ENCODE results near the gene RAPGEF2. TPM values are rescaled to one million over a fixed set of nuclear protein-coding genes. Genes with fewer than 3 reads are reported as not detected.

Gene RAPGEF2
- total and polyA plus RNA-seq, 10 of the 15 experiments (the other 5 are each of a cell fraction or from before 2014, with no cell fraction given) = 0.31 to 24.0 (median 2.9) TPM

- ChIA-PET SMC1A (ENCODE audit: uncharacterized antibody, unreplicated experiment) (interaction anchor here (1.1 kb wide), 2 partner anchors 17 to 23 kb away, joined by 3 read pairs; no protein-coding TSS in a partner anchor), CTCF (no interaction called here), POLR2A (no interaction called here), RAD21 (ENCODE audit: unreplicated experiment) (no interaction called here)
- FAIRE-seq (no peak), DNase-seq (ENCODE audit: low read depth, low spot score) (no peak), ATAC-seq (no peak)
- no peak overlapping the region for H3K9ac ChIP-seq (ENCODE audit: control insufficient read depth, insufficient read depth, low read length)
- no peak overlapping the region for H2AFZ ChIP-seq (ENCODE audit: control insufficient read depth, low read depth, low read length)
- intact Hi-C loops (cut with micrococcal nuclease; ENCODE audit: unreplicated experiment) = no loop called here
- H3K4me3 ChIP-seq = no peak overlapping the region
- no peaks in the 10 kb centered on the region for H3K79me2 ChIP-seq (ENCODE audit: control insufficient read depth, insufficient read depth, low read length)
- no peaks in the 10 kb centered on the region for H4K20me1 ChIP-seq (ENCODE audit: control insufficient read depth, insufficient read depth)
- H3K4me2 ChIP-seq (ENCODE audit: control insufficient read depth, insufficient read depth) = no peak overlapping the region
- no peak overlapping the region for H3K27ac ChIP-seq (ENCODE audit: control insufficient read depth, insufficient read depth)
- H3K36me3 ChIP-seq (ENCODE audit: control insufficient read depth in 2 of 2, insufficient read depth in 2 of 2, low read length in 1 of 2) = no peaks in the 10 kb centered on the region
- no peaks in the 10 kb centered on the region for H3K27me3 ChIP-seq (replicated peaks in 1 of 2; ENCODE audit: control insufficient read depth in 2 of 2, insufficient read depth in 2 of 2, low read length in 1 of 2)
- no peaks in the 10 kb centered on the region for H3K9me3 ChIP-seq (replicated peaks; ENCODE audit: control insufficient read depth, insufficient read depth, low read length)
- H3K4me1 ChIP-seq (ENCODE audit: control insufficient read depth, insufficient read depth, low read length) = no peaks in the 10 kb centered on the region
- TF ChIP-seq, protein P1, sequence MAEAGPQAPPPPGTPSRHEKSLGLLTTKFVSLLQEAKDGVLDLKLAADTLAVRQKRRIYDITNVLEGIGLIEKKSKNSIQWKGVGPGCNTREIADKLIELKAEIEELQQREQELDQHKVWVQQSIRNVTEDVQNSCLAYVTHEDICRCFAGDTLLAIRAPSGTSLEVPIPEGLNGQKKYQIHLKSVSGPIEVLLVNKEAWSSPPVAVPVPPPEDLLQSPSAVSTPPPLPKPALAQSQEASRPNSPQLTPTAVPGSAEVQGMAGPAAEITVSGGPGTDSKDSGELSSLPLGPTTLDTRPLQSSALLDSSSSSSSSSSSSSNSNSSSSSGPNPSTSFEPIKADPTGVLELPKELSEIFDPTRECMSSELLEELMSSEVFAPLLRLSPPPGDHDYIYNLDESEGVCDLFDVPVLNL (IDR thresholded peaks at IDR 0.05; ENCODE audit: low read depth, low read length) = no peak
- no peak for TF ChIP-seq MXI1 (IDR thresholded peaks at IDR 0.05; ENCODE audit: low read depth, low read length)
- TF ChIP-seq CBX5 (IDR thresholded peaks at IDR 0.05; ENCODE audit: low read depth) = no peak
- TF ChIP-seq PML (IDR thresholded peaks at IDR 0.05; ENCODE audit: low read length) = no peak
- TF ChIP-seq, protein P2, sequence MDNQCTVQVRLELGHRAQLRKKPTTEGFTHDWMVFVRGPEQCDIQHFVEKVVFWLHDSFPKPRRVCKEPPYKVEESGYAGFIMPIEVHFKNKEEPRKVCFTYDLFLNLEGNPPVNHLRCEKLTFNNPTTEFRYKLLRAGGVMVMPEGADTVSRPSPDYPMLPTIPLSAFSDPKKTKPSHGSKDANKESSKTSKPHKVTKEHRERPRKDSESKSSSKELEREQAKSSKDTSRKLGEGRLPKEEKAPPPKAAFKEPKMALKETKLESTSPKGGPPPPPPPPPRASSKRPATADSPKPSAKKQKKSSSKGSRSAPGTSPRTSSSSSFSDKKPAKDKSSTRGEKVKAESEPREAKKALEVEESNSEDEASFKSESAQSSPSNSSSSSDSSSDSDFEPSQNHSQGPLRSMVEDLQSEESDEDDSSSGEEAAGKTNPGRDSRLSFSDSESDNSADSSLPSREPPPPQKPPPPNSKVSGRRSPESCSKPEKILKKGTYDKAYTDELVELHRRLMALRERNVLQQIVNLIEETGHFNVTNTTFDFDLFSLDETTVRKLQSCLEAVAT (IDR thresholded peaks at IDR 0.05) = no peak
- no peak for TF ChIP-seq NR2F1 (conservative IDR thresholded peaks at IDR 0.05)
- TF ChIP-seq SUZ12 (IDR thresholded peaks at IDR 0.05; ENCODE audit: unreplicated experiment) = no peak
- no peak for TF ChIP-seq IRF3 (IDR thresholded peaks at IDR 0.05)
- no peak for TF ChIP-seq NFXL1 (IDR thresholded peaks at IDR 0.05; ENCODE audit: borderline replicate concordance)
- TF ChIP-seq ZBTB4 (CRISPR knock-in tag; IDR thresholded peaks at IDR 0.05) = no peak
- no TSS peak for BruUV-seq (replicated peaks)
- in situ Hi-C loops (cut with MboI) = no loop called here
Measured at GRCh38 chr4:159384017-159384416, 281.1 kb downstream of the RAPGEF2 start.
